Measurements from ENCODE around the gene SCN8A.

SCN8A gene

GRCh38 chr12:51689983-51690382 is 99.0 kb downstream of the SCN8A start:
- Histone ChIP-seq H3K9me3 (ENCODE audit: control insufficient read depth, low read length) (no peaks in the 10 kb centered on the region), H3K27me3 (replicated peaks; ENCODE audit: control insufficient read depth, insufficient read depth, low read length) (no peaks in the 10 kb centered on the region), H3K4me3 (ENCODE audit: low read length) (no peak overlapping the region), H3K4me1 (ENCODE audit: control insufficient read depth, insufficient read depth, low read length) (peaks cover 30% of the 10 kb centered on the region), H3K9ac (ENCODE audit: low read length) (no peak overlapping the region), H3K36me3 (ENCODE audit: control insufficient read depth, insufficient read depth, low read length, severe bottlenecking) (peaks cover 3% of the 10 kb centered on the region)
- no peak for DNase-seq (ENCODE audit: low read depth)

GRCh38 chr12:51692016-51692415 is 101.0 kb downstream of the SCN8A start:
- DNase-seq (ENCODE audit: low read depth), result no peak
- Histone ChIP-seq H3K9me3 (ENCODE audit: control insufficient read depth, low read length) (no peaks in the 10 kb centered on the region), H3K4me1 (ENCODE audit: control insufficient read depth, insufficient read depth, low read length) (peaks cover 30% of the 10 kb centered on the region), H3K9ac (ENCODE audit: low read length) (no peak overlapping the region), H3K4me3 (ENCODE audit: low read length) (no peak overlapping the region), H3K27me3 (replicated peaks; ENCODE audit: control insufficient read depth, insufficient read depth, low read length) (no peaks in the 10 kb centered on the region), H3K36me3 (ENCODE audit: control insufficient read depth, insufficient read depth, low read length, severe bottlenecking) (peaks cover 3% of the 10 kb centered on the region)

- H3K27me3 ChIP-seq (replicated peaks; ENCODE audit: control insufficient read depth, insufficient read depth, low read length), result no peaks in the 10 kb centered on the region
These were observed 102.5 kb downstream of the SCN8A start for GRCh38 chr12:51693569-51693968.

GRCh38 chr12:51694146-51694545 is 103.1 kb downstream of the SCN8A start:
- H3K36me3 ChIP-seq (ENCODE audit: control insufficient read depth, insufficient read depth, low read length, severe bottlenecking), result peaks cover 3% of the 10 kb centered on the region
- H3K4me3 ChIP-seq (ENCODE audit: low read length), result no peak overlapping the region
- no peak overlapping the region for H3K9ac ChIP-seq (ENCODE audit: low read length)
- H3K9me3 ChIP-seq (ENCODE audit: control insufficient read depth, low read length), result no peaks in the 10 kb centered on the region
- no peaks in the 10 kb centered on the region for H3K27me3 ChIP-seq (replicated peaks; ENCODE audit: control insufficient read depth, insufficient read depth, low read length)
- peaks cover 16% of the 10 kb centered on the region for H3K4me1 ChIP-seq (ENCODE audit: control insufficient read depth, insufficient read depth, low read length)
- no peak for DNase-seq (ENCODE audit: low read depth)

More at GRCh38 chr12:51693569-51693968, 102.5 kb downstream of the SCN8A start:
- Histone ChIP-seq H3K9me3 (ENCODE audit: control insufficient read depth, low read length) (no peaks in the 10 kb centered on the region), H3K4me1 (ENCODE audit: control insufficient read depth, insufficient read depth, low read length) (peaks cover 16% of the 10 kb centered on the region), H3K36me3 (ENCODE audit: control insufficient read depth, insufficient read depth, low read length, severe bottlenecking) (peaks cover 3% of the 10 kb centered on the region), H3K9ac (ENCODE audit: low read length) (no peak overlapping the region), H3K4me3 (ENCODE audit: low read length) (no peak overlapping the region)
- no peak for DNase-seq (ENCODE audit: low read depth)

- Histone ChIP-seq H3K9ac (ENCODE audit: low read length) (no peak overlapping the region), H3K4me1 (ENCODE audit: control insufficient read depth, insufficient read depth, low read length) (peaks cover 16% of the 10 kb centered on the region)
- DNase-seq (ENCODE audit: low read depth), result peak; percentile 41
These were observed 104.4 kb downstream of the SCN8A start for GRCh38 chr12:51695241-51696010.

GRCh38 chr12:51699219-51699618 is 108.2 kb downstream of the SCN8A start:
- Histone ChIP-seq H3K4me1 (ENCODE audit: control insufficient read depth, insufficient read depth, low read length) (peaks cover 25% of the 10 kb centered on the region), H3K36me3 (ENCODE audit: control insufficient read depth, insufficient read depth, low read length, severe bottlenecking) (peaks cover 10% of the 10 kb centered on the region), H3K27me3 (replicated peaks; ENCODE audit: control insufficient read depth, insufficient read depth, low read length) (no peaks in the 10 kb centered on the region), H3K4me3 (ENCODE audit: low read length) (no peak overlapping the region), H3K9me3 (ENCODE audit: control insufficient read depth, low read length) (no peaks in the 10 kb centered on the region), H3K9ac (ENCODE audit: low read length) (no peak overlapping the region)
- DNase-seq (ENCODE audit: low read depth), result no peak

More at GRCh38 chr12:51695241-51696010, 104.4 kb downstream of the SCN8A start:
- no peak overlapping the region for H3K4me3 ChIP-seq (ENCODE audit: low read length)
- H3K36me3 ChIP-seq (ENCODE audit: control insufficient read depth, insufficient read depth, low read length, severe bottlenecking), result peaks cover 3% of the 10 kb centered on the region
- H3K27me3 ChIP-seq (replicated peaks; ENCODE audit: control insufficient read depth, insufficient read depth, low read length), result no peaks in the 10 kb centered on the region
- H3K9me3 ChIP-seq (ENCODE audit: control insufficient read depth, low read length), result no peaks in the 10 kb centered on the region

GRCh38 chr12:51700887-51701286 is 109.9 kb downstream of the SCN8A start:
- DNase-seq (ENCODE audit: low read depth), result no peak
- no peaks in the 10 kb centered on the region for H3K27me3 ChIP-seq (replicated peaks; ENCODE audit: control insufficient read depth, insufficient read depth, low read length)
- H3K4me1 ChIP-seq (ENCODE audit: control insufficient read depth, insufficient read depth, low read length), result peaks cover 13% of the 10 kb centered on the region
- peaks cover 12% of the 10 kb centered on the region for H3K36me3 ChIP-seq (ENCODE audit: control insufficient read depth, insufficient read depth, low read length, severe bottlenecking)
- no peaks in the 10 kb centered on the region for H3K9me3 ChIP-seq (ENCODE audit: control insufficient read depth, low read length)
- no peak overlapping the region for H3K9ac ChIP-seq (ENCODE audit: low read length)
- no peak overlapping the region for H3K4me3 ChIP-seq (ENCODE audit: low read length)

- Histone ChIP-seq H3K9me3 (ENCODE audit: control insufficient read depth, low read length) (no peaks in the 10 kb centered on the region), H3K9ac (ENCODE audit: low read length) (no peak overlapping the region), H3K27me3 (replicated peaks; ENCODE audit: control insufficient read depth, insufficient read depth, low read length) (no peaks in the 10 kb centered on the region), H3K4me1 (ENCODE audit: control insufficient read depth, insufficient read depth, low read length) (peaks cover 8% of the 10 kb centered on the region), H3K36me3 (ENCODE audit: control insufficient read depth, insufficient read depth, low read length, severe bottlenecking) (peaks cover 24% of the 10 kb centered on the region), H3K4me3 (ENCODE audit: low read length) (no peak overlapping the region)
- DNase-seq (ENCODE audit: low read depth), result no peak
These were observed 111.6 kb downstream of the SCN8A start for GRCh38 chr12:51702587-51702986.

- Histone ChIP-seq H3K4me1 (ENCODE audit: control insufficient read depth, insufficient read depth, low read length) (peaks cover 8% of the 10 kb centered on the region), H3K4me3 (ENCODE audit: low read length) (no peak overlapping the region), H3K36me3 (ENCODE audit: control insufficient read depth, insufficient read depth, low read length, severe bottlenecking) (peaks cover 29% of the 10 kb centered on the region), H3K9me3 (ENCODE audit: control insufficient read depth, low read length) (no peaks in the 10 kb centered on the region), H3K9ac (ENCODE audit: low read length) (no peak overlapping the region), H3K27me3 (replicated peaks; ENCODE audit: control insufficient read depth, insufficient read depth, low read length) (no peaks in the 10 kb centered on the region)
- no peak for DNase-seq (ENCODE audit: low read depth)
These were observed 114.4 kb downstream of the SCN8A start for GRCh38 chr12:51705450-51705849.

- H3K36me3 ChIP-seq (ENCODE audit: control insufficient read depth, insufficient read depth, low read length, severe bottlenecking), result peaks cover 26% of the 10 kb centered on the region
- no peak for DNase-seq (ENCODE audit: low read depth)
- no peak overlapping the region for H3K4me3 ChIP-seq (ENCODE audit: low read length)
- no peaks in the 10 kb centered on the region for H3K9me3 ChIP-seq (ENCODE audit: control insufficient read depth, low read length)
- H3K4me1 ChIP-seq (ENCODE audit: control insufficient read depth, insufficient read depth, low read length), result peaks cover 8% of the 10 kb centered on the region
- no peaks in the 10 kb centered on the region for H3K27me3 ChIP-seq (replicated peaks; ENCODE audit: control insufficient read depth, insufficient read depth, low read length)
- H3K9ac ChIP-seq (ENCODE audit: low read length), result no peak overlapping the region
These were observed 115.2 kb downstream of the SCN8A start for GRCh38 chr12:51706206-51706605.

GRCh38 chr12:51714666-51715065 is 123.6 kb downstream of the SCN8A start:
- Histone ChIP-seq H3K4me3 (ENCODE audit: low read length) (no peak overlapping the region), H3K9ac (ENCODE audit: low read length) (no peak overlapping the region), H3K4me1 (ENCODE audit: control insufficient read depth, insufficient read depth, low read length) (peaks cover 14% of the 10 kb centered on the region), H3K27me3 (replicated peaks; ENCODE audit: control insufficient read depth, insufficient read depth, low read length) (no peaks in the 10 kb centered on the region), H3K36me3 (ENCODE audit: control insufficient read depth, insufficient read depth, low read length, severe bottlenecking) (peaks cover 2% of the 10 kb centered on the region), H3K9me3 (ENCODE audit: control insufficient read depth, low read length) (no peaks in the 10 kb centered on the region)
- DNase-seq (ENCODE audit: low read depth), result peak; percentile 17
